Calu3 (cell line): ENCODE measurements around the gene BARX1. TPM values are rescaled to one million over a fixed set of nuclear protein-coding genes. Genes with fewer than 3 reads are reported as not detected.

Source experiments
- BruUV-seq: library from RNA; stranded (reverse); fragments of 400-500 nt; replicated peaks from 2 replicates; lab custom pipeline; 2021; lab: Mats Ljungman, UMichigan
- CTCF ChIA-PET: fragments of 300-600 bp; sonication (Branson Sonifier 250); formaldehyde crosslinking; loops from one replicate; lab custom pipeline; 2022; ENCODE audit warnings: antibody characterized with exemption; lab: Charles Lee
- DNase-seq: peaks from one replicate; pipeline ENCODE4 v3.0.0; 2022
- H3K27ac Mint-ChIP-seq: one replicate; pipeline ENCODE4 v1.8.0; 2022; ENCODE audit warnings: mixed read lengths; ENCODE audit not compliant: unreplicated experiment
- H3K27me3 Mint-ChIP-seq: one replicate; pipeline ENCODE4 v1.8.0; 2022; ENCODE audit warnings: mixed read lengths; ENCODE audit not compliant: unreplicated experiment
- H3K36me3 Mint-ChIP-seq: one replicate; pipeline ENCODE4 v1.8.0; 2022; ENCODE audit warnings: mild to moderate bottlenecking, moderate library complexity, mixed read lengths; ENCODE audit not compliant: insufficient read depth, unreplicated experiment
- H3K4me1 Mint-ChIP-seq: one replicate; pipeline ENCODE4 v1.8.0; 2022; ENCODE audit warnings: mild to moderate bottlenecking, low read depth, mixed read lengths; ENCODE audit not compliant: unreplicated experiment
- H3K4me3 Mint-ChIP-seq: one replicate; pipeline ENCODE4 v1.8.0; 2022; ENCODE audit warnings: mild to moderate bottlenecking, low read depth, moderate library complexity, mixed read lengths; ENCODE audit not compliant: unreplicated experiment
- H3K9me3 Mint-ChIP-seq: one replicate; pipeline ENCODE4 v1.8.0; 2022; ENCODE audit warnings: low read depth, mixed read lengths; ENCODE audit not compliant: unreplicated experiment
- CTCF ChIP-seq: fragments of 200-600 bp; IDR thresholded peaks from one replicate; pipeline ENCODE4 v1.8.0; 2022; ENCODE audit warnings: antibody characterized with exemption; ENCODE audit not compliant: unreplicated experiment
- intact Hi-C: fragments of 100-400 bp; cut with micrococcal nuclease; formaldehyde crosslinking; loops from one replicate; pipeline ENCODE4 v1.10.0; 2022; ENCODE audit not compliant: unreplicated experiment
- total RNA-seq: library from RNA; stranded (reverse); gene quantifications from 2 replicates; pipeline ENCODE4 v1.2.3, GENCODE V29; 2022

The BARX1 gene
- total RNA-seq, 1 experiment from 2014 or later: not detected

- Mint-ChIP-seq H3K4me1 (no peaks in the 10 kb centered on the region), H3K27ac (no peak overlapping the region), H3K4me3 (no peak overlapping the region), H3K36me3 (no peaks in the 10 kb centered on the region), H3K27me3 (peaks cover 84% of the 10 kb centered on the region), H3K9me3 (no peaks in the 10 kb centered on the region)
- no TSS peak for BruUV-seq
- no peak for TF ChIP-seq CTCF
- DNase-seq: no peak
- intact Hi-C loops: no loop called here
- CTCF ChIA-PET: no interaction called here
Observed at GRCh38 chr9:93906195-93906880, 48.8 kb downstream of the BARX1 start.

GRCh38 chr9:93905473-93906133, 49.6 kb downstream of the BARX1 start:
- no peak overlapping the region for H3K4me3 Mint-ChIP-seq
- TF ChIP-seq CTCF: no peak
- peaks cover 91% of the 10 kb centered on the region for H3K27me3 Mint-ChIP-seq
- CTCF ChIA-PET: no interaction called here
- H3K9me3 Mint-ChIP-seq: no peaks in the 10 kb centered on the region
- H3K4me1 Mint-ChIP-seq: no peaks in the 10 kb centered on the region
- H3K27ac Mint-ChIP-seq: no peak overlapping the region
- intact Hi-C loops: no loop called here
- no peaks in the 10 kb centered on the region for H3K36me3 Mint-ChIP-seq
- DNase-seq: no peak
- no TSS peak for BruUV-seq

GRCh38 chr9:93904649-93905472, 50.3 kb downstream of the BARX1 start:
- no peak for TF ChIP-seq CTCF
- CTCF ChIA-PET: no interaction called here
- no peak overlapping the region for H3K4me3 Mint-ChIP-seq
- H3K4me1 Mint-ChIP-seq: no peaks in the 10 kb centered on the region
- no peak overlapping the region for H3K27ac Mint-ChIP-seq
- no peaks in the 10 kb centered on the region for H3K36me3 Mint-ChIP-seq
- H3K9me3 Mint-ChIP-seq: no peaks in the 10 kb centered on the region
- no peak for DNase-seq
- no TSS peak for BruUV-seq
- intact Hi-C loops: no loop called here
- peaks cover 93% of the 10 kb centered on the region for H3K27me3 Mint-ChIP-seq

- H3K4me3 Mint-ChIP-seq: no peak overlapping the region
- TF ChIP-seq CTCF: no peak
- H3K36me3 Mint-ChIP-seq: no peaks in the 10 kb centered on the region
- no peak overlapping the region for H3K27ac Mint-ChIP-seq
- H3K27me3 Mint-ChIP-seq: peaks cover 93% of the 10 kb centered on the region
- DNase-seq: no peak
- no peaks in the 10 kb centered on the region for H3K9me3 Mint-ChIP-seq
- no TSS peak for BruUV-seq
- intact Hi-C loops: no loop called here
- no peaks in the 10 kb centered on the region for H3K4me1 Mint-ChIP-seq
- CTCF ChIA-PET: no interaction called here
Observed at GRCh38 chr9:93903886-93904648, 51.1 kb downstream of the BARX1 start.
